ENCODE data around the gene GYPB.
"Not testable (repeated sequence)": the region's sequence is repeated elsewhere in the genome, so short reads cannot be mapped to it uniquely, and the experiment has no call there.

GYPB gene

DNA sequence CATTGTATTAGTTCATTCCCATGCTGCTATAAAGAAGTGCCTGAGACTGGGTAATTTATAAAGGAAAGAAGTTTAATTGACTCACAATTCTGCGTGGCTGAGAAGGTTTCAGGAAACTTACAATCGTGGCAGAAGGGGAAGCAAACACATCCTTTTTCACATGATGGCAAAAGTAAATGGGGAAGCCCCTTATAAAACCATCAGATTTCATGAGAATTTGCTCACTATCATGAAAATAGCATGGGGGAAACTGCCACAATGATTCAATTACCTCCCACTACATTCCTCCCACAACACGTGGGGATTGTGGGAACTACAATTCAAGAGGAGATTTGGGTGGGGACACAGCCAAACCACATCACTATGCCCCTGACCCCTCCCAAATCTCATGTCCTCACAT lies 28.5 kb downstream of the GYPB start:
- not testable (repeated sequence) for DNase-seq (ENCODE audit: low read depth); H3K4me3 ChIP-seq (ENCODE audit: low read depth, low read length)

DNA sequence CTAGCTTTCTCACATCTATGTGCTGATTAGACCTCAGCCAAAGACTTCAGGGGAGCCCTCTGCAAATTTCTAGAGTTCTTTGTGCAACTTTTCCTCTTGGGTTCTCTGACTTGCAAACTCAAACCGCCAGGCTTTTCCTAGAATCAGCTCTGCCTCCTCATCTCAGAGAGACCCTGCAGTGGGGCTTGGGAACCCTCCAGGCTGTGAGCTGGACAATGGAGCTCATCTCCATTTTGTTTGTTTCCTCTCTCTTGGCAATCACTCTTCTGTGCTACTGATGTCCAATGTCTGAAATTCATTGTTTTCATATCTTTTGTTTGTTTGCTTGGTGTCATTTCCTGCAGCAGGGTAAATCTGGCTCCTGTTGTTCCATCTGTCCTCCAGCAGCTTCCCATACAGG lies 33.0 kb downstream of the GYPB start:
- no peak for DNase-seq (ENCODE audit: low read depth)
- TF ChIP-seq, protein P1, sequence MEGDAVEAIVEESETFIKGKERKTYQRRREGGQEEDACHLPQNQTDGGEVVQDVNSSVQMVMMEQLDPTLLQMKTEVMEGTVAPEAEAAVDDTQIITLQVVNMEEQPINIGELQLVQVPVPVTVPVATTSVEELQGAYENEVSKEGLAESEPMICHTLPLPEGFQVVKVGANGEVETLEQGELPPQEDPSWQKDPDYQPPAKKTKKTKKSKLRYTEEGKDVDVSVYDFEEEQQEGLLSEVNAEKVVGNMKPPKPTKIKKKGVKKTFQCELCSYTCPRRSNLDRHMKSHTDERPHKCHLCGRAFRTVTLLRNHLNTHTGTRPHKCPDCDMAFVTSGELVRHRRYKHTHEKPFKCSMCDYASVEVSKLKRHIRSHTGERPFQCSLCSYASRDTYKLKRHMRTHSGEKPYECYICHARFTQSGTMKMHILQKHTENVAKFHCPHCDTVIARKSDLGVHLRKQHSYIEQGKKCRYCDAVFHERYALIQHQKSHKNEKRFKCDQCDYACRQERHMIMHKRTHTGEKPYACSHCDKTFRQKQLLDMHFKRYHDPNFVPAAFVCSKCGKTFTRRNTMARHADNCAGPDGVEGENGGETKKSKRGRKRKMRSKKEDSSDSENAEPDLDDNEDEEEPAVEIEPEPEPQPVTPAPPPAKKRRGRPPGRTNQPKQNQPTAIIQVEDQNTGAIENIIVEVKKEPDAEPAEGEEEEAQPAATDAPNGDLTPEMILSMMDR (conservative IDR thresholded peaks at IDR 0.05; ENCODE audit: low read depth, low read length), result no peak
- H3K4me3 ChIP-seq (ENCODE audit: low read depth, low read length), result no peak overlapping the region

DNA sequence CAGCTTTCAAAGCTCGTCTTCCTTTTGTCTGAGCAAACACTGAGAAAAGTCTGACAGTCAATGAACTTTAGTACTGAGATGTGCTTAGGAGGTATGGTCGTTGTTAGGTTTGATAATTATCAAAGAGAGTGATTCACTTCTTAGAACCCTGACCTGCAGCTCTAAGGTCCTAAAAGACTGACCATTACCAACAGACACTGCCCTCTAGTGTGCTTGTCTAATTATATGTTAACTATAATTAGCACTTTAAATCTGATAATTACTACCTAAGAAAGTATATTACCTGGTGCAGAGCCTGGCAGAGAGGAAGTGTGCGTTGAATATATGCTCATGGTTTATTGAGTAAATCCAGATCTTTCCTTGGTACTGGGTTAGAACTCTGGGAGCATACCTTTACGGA lies 38.4 kb downstream of the GYPB start:
- TF ChIP-seq, protein P1 (conservative IDR thresholded peaks at IDR 0.05; ENCODE audit: low read depth, low read length), result peak; percentile 32
- DNase-seq (ENCODE audit: low read depth), result peak; percentile 43
- not testable (repeated sequence) for H3K4me3 ChIP-seq (ENCODE audit: low read depth, low read length)

DNA sequence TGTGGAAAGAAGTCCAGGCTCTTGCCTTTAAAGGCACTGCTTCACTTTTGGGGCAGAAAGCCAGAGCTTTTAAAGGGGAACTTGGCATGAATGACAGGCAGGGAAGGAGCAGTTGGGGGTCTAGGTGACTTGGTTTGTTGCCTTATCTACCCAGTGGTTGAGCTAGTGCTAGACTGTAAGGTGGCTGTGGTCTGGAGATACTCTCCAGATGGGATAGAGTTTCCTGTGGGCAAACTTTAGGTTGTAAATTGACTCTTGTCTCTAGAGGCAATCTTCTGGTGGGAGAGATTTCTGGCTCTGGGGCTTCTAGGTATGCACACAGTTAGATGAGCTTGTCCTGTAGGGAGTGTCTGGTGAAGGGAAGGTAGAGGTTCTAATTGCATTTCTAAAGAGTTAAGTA lies 43.7 kb downstream of the GYPB start:
- not testable (repeated sequence) for H3K4me3 ChIP-seq (ENCODE audit: low read depth, low read length); DNase-seq (ENCODE audit: low read depth)

DNA sequence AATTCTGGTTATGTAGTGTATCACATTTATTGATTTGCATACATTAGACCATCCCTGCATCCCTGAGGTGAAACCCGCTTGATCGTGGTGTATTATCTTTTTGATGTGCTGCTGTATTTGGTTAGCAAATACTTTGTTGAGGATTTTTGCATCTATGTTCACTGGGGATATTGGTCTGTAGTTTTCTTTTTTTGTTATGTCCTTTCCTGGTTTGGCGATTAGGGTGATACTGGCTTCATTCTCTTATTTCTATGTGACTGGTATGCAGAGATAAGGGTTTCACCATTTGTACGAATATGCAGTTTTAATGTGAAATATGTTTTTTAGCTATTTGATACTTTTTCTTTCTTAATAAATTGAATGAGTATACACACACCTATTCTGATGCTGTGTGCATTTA lies 45.2 kb downstream of the GYPB start:
- not testable (repeated sequence) for DNase-seq (ENCODE audit: low read depth)

DNA sequence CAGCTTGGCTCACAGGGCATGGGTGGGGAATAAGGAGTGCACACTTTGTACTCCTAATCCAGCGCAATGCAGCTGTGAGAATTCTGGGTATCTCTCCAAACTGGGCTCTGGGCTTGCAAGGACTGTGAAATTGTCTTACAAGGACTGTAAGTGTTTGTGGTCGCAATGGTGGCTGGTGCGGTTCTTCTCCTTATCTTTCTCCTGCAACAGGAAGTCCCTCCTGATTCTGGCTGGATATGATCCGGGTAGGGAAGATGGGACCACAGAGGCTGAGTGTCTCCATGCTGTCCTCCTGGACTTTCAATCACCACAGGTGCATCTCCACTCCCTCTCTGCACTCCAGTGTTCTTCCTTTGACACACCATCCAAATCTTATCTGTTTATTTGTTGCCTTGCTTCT lies 58.1 kb downstream of the GYPB start:
- no peak for DNase-seq (ENCODE audit: low read depth)
- H3K4me3 ChIP-seq (ENCODE audit: low read depth, low read length), result no peak overlapping the region
- TF ChIP-seq, protein P1 (conservative IDR thresholded peaks at IDR 0.05; ENCODE audit: low read depth, low read length), result no peak

More for the DNA sequence above, 45.2 kb downstream of the GYPB start:
- H3K4me3 ChIP-seq (ENCODE audit: low read depth, low read length), result not testable (repeated sequence)

DNA sequence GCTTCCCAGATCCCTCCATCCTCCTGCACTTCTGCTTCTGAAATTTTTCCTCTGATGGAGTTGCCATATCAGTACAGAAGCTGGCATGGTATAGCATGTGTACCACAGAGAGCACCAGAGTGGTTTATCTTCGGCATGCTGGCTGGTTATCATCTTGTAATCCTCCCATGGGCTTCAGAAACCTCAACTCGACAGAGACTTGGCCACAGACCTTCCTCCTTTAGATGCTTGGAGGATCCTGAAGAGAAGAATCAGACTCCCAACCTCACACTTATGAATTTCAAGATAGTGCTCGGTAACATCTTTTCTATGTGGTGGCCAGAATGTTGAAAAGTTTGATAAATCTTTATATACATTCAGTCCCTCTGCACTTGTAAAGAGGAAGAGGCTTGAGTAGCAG lies 63.9 kb downstream of the GYPB start:
- not testable (repeated sequence) for DNase-seq (ENCODE audit: low read depth)

DNA sequence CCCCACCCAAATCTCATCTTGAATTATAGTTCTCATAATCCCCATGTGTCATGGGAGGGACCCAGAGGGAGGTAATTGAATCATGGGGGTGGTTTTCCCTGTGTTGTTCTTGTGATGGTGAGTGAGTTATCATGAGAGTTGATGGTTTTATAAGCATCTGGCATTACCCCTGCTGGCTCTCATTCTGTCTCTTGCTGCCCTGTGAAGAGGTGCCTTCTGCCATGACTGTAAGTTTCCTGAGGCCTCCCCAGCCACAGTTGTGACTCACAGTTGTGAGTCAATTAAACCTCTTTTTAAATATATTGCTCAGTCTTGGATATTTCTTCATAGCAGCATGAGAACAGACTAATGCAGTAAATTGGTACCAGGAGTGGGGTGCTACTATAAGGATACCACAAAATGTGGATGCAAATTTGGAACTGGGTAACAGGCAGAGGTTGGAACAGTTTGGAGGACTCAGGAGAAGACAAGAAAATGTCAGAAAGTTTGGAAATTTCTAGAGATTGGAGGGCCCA lies 67.7 kb downstream of the GYPB start:
- not testable (repeated sequence) for H3K4me3 ChIP-seq (ENCODE audit: low read depth, low read length); DNase-seq (ENCODE audit: low read depth)

More for the DNA sequence above, 63.9 kb downstream of the GYPB start:
- not testable (repeated sequence) for H3K4me3 ChIP-seq (ENCODE audit: low read depth, low read length)

DNA sequence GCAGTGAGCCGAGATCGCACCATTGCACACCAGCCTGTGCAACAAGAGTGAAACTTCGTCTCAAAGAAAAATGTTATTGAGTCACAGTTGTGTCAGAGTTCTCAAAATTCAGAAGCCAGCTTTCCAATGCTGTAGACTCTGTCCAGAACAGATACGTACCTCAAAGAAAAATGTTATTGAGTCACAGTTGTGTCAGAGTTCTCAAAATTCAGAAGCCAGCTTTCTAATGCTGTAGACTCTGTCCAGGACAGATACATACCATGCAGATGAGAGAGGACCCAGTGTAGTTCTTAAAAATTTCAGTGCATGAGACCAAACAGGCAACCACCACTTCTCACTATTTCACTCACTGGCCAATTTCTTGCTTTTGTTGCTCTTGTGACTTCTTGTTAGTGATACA lies 68.2 kb downstream of the GYPB start:
- not testable (repeated sequence) for H3K4me3 ChIP-seq (ENCODE audit: low read depth, low read length); DNase-seq (ENCODE audit: low read depth)

DNA sequence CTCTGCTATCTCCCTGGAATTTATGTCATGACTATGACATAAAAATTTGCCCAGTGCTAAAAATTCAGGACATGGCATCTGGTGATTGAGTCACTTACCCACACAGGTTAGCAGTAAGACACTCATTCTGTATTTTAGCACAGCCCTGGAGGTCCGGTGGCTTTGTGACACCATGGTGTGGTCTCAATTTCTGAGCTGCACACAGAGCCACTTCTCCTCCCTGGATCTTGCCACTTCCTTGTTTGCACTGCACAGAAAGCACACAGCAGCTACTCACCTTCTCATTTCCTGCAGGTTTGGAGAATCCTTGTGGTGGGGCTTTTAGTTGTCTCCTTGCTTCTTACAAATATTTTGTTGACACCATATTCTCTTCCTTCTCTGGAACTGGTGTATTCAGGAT lies 69.0 kb downstream of the GYPB start:
- not testable (repeated sequence) for DNase-seq (ENCODE audit: low read depth); H3K4me3 ChIP-seq (ENCODE audit: low read depth, low read length)

DNA sequence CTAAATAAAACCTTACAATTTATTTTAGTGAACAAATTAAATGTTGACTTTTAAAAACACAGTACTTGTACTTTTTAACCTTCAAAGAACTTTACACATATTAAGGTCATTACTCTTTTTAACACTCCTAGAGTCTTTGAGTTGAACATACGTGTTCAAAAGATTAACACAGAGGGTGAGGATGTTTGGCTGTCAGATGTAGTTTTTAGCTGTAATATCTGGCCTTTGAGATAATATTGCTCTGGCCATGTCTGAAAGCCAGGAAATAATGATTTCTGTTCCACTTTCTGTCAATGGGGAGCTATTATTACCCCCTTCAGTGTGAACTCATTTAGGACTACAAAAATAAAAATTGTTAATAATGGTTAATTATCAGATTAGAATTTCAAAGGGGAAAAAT lies 71.7 kb downstream of the GYPB start:
- DNase-seq (ENCODE audit: low read depth); H3K4me3 ChIP-seq (ENCODE audit: low read depth, low read length): not testable (repeated sequence)
